GM21576 (cell line): ENCODE measurements around the gene SLC38A10.

Experiments used
- ATAC-seq: cut with Tn5 transposase; IDR thresholded peaks from one replicate; pipeline ENCODE4 v1.9.1; 2021; ENCODE audit warnings: mild to moderate bottlenecking, moderate library complexity; ENCODE audit not compliant: unreplicated experiment

SLC38A10 gene

GRCh38 chr17:81244358-81245023 lies 50.6 kb downstream of the SLC38A10 start:
- ATAC-seq: no peak

DNA sequence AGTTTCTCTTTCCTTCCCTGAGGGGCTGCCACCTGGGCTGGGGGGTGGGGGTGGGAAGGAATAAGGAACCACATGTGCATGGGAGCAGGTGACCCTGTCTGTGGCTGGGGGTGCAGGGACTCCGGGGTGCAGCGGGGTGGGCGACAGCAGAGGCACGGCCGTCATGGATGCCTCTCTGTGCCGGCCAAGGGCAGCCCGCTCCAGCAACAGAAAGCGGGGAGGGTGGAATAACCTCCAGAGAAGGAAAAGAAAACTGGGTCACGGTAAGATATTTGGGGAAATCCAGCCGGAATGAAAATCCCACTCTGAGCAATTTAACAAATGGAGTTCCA lies 51.8 kb downstream of the SLC38A10 start:
- ATAC-seq: no peak

DNA sequence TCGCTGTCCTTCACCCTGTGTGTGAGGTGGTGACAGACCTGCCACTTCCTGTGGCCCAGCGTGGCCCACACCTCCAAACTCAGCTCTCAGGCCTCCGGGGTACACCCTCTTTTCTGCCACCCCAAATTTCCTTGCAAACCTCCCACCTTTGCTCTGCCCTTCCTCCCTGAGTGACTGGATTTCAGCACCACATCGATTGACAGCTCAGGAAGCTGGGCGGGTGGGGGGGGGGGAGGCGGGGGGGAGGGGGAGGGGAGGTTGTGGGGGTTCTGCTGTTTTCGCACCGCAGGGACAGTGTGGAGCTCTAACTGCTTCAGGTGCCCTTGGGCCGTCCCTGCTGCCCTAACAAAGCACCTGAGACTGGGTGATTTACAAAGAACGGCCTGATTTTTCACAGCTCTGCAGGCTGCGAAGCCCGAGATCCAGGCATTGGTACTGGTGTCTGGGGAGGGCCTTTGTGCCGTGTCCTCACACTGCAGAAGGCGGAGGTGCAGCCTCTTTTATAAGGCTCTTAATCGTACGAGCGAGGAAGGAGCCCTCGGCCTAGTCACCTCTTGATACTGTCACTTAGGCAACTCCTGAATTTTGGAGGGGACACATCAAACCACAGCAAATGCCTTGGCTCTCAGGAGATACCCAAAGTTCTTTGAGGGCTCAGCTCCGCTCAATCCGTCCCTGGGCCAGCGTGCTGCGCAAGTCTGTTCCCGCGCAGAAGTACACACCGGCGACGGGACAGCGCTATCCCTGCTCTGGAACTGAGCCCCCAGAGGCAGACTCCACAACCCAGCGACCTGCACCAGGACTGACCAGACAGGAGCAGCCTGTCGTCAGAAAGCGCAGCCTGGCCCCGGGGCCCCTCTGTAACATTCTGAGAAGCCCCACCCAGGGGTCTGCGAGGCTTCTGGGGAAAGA lies 52.4 kb downstream of the SLC38A10 start:
- ATAC-seq: no peak

DNA sequence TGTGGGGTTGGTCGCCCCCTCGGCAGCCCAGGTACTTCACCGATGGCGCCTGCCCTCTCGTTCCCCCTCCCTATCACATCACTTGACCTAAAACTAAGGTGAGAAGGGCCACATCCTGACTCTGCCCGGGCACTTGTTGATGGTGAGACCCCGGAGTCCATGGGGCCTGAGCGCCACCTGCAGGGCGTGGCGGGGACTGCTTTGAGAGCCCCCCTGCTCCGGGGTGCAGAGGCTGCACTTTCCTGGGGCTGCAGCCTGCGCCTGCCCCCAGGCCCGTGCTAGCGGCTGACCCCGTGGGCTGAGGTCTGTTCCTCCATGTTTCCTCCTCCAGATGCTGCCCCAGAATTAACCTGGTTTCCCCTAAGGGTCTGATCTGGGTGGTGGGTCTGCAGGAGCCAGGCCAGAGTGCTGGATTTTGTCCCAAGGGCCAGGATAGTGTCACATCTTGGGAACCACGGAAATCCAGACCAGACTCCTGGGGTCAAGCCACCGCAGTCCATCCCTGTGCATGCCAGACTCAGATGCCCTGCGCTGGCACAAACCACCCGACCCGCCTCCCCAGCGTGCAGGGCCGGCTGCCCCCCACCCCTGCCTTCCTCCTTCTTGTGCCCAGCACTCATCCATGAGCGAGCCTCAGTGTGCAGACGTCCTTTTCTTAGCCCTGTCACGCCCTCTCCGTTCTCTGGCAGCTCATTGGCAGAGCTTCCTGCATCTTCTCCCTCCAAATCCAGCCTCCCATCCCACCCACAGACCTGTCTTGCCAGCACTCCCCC lies 53.3 kb downstream of the SLC38A10 start:
- no peak for ATAC-seq

DNA sequence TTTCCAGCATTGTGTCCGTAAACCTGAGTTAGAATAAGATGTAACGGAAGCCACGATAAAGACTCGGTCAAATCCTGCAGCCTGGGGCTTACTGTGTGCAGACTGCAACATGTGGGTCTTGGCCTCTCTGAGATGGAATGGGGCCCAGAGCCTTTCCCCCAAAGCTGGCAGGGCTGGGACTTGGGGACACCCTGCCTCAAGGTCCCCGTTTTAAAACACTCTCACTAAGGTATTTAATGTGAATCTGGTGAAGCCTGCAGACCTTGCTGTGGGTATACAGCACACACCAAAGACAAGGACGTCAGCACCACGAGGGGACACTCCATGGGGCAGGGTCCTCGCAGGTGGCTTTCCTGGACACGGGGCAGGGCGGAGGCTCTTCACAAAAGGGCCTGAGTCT lies 53.9 kb downstream of the SLC38A10 start:
- ATAC-seq: no peak

DNA sequence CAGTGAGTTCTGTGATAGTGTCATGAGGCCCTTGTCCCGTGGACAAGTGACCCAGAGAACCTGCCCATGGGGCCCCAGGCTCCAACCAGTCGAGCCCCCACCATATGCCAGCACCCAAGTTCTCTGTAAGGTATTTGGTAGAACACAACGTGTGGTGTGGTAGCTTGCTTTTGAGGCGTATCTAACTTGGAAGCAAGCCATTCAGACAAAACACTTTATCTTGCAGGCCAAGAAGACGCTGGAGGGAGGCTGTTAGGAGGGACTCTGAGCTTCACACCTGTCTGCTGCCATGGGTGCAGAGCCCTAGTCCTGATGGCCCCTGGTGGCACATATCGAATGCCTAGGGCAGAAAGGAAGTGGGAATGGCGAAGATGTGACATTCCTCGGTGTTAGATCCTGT lies 54.3 kb downstream of the SLC38A10 start:
- ATAC-seq: no peak

- ATAC-seq: no peak
Observed at GRCh38 chr17:81239714-81240555, 55.2 kb downstream of the SLC38A10 start.

- peak; percentile 76 for ATAC-seq
Observed at GRCh38 chr17:81238815-81239713, 56.0 kb downstream of the SLC38A10 start, which contains the start of the genes NDUFAF8 and TEPSIN. NDUFAF8 (plus strand) TSS chr17:81239318; CDS start chr17:81239364, 46 bp downstream. TEPSIN (minus strand) TSS chr17:81239055; CDS start chr17:81239033, 22 bp downstream.

DNA sequence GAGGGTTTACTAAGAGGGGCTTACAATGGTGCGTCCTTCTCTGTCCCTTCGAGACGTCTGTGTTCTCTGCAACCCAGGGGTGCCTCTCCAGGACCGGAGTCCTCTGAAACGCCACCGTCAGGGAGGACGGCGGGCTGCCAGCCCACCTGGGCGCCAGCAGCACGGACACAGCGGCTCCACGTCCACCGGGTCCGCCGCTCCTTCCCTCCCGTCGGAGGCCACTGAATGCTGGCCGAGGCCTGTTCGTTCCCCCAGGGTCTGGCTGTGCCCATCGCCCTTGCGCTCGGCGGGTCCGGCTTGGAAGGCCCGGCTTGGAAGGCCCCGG lies 56.7 kb downstream of the SLC38A10 start:
- ATAC-seq: no peak

GRCh38 chr17:81237591-81238489 lies 57.3 kb downstream of the SLC38A10 start:
- ATAC-seq: no peak

DNA sequence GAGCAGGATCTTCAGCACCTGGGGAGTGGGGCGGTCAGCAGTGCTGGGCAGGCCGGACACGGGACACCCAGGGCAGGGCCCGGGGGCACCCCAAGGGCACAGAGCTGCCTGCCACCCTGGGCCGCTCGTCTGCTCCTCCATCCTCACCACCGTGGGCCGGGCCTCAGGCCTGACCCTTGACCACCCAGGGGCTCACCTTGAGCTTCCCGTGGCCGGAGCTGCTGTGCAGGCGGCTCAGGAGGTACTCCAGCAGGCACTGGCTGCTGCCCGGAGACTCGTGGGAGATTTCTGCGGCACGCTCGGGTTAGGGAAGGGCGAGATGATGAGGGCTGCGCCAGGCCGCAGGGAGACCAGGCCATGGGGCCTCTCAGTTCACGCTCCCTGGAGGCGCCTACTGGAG lies 58.3 kb downstream of the SLC38A10 start:
- no peak for ATAC-seq

DNA sequence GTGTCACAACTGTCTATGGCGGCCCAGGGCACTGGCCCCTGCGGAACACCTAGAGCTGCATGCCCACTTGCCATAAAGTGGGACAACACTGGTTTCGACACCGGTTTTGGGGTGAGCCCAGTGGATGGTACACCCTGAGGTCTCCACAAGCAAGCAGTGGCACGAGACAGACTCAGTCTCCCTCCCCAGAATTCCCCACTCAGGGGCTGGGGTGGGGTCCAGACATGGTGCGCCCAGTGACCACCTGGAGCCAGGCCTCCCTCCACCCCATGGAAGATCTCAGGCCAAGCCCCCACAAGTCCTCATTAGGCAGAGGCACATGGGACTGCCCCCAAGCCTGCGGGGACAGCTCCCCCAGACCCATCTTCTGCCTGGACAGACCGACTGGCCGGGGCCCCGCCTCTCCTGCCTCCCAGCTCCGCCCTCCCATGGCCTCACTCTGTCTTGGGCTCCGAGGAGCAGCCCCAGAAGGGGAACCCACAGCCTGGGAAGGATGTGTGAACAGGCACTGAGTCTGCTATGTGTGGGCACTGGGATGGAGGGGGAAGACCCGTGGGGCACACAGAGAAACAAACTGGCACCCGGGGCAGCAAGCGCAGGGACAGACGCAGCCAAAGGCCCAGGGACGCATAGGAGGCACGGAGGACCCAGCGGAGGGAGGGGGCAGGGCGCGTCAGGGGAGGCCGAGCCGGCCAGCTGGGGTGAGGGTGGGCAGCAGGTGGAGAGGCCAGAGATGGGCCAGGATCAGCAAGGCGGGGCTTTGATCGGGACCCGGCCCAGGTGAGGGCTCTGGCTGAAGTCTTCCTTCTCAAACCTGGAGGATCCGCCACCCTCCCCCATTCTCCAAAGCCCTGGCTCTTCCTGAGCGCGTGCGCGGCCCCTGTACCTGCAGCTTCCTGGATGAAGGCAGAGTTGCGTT lies 59.0 kb downstream of the SLC38A10 start:
- no peak for ATAC-seq

DNA sequence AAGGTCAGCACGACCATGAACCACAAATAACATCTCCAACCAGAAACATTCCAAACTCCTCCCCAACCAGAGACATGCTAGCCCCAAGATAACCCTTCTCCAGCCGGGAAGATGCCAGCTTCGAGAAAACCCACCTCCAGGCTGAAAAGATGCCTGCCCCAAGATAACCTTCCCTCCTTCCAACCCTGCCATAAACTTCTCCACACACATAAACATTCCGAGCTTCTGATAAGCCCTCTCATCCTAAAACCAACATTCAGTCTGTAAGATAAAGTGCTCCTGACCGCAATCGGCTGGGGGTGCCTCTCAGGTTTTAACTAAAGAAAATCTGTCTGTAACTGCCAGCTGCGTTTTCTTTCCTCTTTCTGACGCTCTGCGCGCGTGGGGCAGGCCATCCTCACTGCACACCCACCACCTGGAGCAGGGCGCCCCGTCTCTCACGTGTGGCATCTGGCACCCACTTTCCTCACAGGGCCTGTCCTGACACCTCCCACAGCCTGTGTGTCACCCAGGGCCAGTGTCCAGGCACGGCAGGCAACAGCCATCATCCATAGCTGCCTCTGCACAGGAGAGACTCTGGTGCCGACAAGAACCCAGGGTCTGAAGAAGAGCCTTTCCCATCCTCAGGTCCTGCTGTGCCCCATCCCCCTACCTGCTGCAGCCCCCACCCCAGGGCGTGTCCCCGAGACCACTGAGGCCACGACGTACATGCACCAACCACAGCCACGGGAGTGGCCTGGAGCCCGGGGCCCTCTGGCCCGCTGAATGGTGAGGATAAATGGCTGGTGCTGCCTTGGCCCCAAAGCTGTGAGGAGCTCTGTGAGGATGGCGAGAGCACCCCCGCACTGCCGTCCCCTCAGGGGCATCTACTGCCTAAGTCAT lies 59.9 kb downstream of the SLC38A10 start:
- ATAC-seq: no peak

DNA sequence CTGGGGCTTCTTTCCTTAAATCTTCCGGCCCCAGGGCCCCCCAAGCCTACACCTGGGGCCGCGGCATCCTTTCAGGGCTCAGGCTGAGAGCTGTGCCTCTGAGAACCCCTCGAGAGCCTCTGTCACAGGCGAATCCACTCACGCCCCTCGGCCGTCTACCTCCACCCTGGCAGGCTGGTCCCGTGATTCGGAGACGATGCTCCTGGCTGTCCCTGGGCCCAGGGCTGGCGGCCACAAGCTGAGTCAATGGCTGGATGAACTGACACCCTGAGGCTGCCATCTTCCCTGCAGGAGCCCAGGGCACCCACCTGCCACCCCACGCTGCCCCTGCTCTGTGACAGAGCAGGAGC lies 60.6 kb downstream of the SLC38A10 start:
- no peak for ATAC-seq

GRCh38 chr17:81233811-81234505 lies 61.1 kb downstream of the SLC38A10 start:
- no peak for ATAC-seq

- ATAC-seq: no peak
Observed at GRCh38 chr17:81233316-81233715, 61.8 kb downstream of the SLC38A10 start.
